NCI-H2171 treated with DMSO at 0.1 percent for 48 hours (cell line): ENCODE results near the gene SLC9A1.

Experiments used
- DNase-seq: peaks from one replicate; lab custom pipeline; 2025; lab: John Stamatoyannopoulos, UW

SLC9A1 gene

GRCh38 chr1:27070390-27071048 lies 84.4 kb downstream of the SLC9A1 start:
- peak; percentile 85 for DNase-seq

GRCh38 chr1:27068922-27069321 lies 86.0 kb downstream of the SLC9A1 start:
- DNase-seq, result no peak

- DNase-seq, result no peak
Observed at GRCh38 chr1:27065999-27066630, 88.8 kb downstream of the SLC9A1 start.

GRCh38 chr1:27060891-27061290 lies 94.0 kb downstream of the SLC9A1 start:
- no peak for DNase-seq

- peak; percentile 85 for DNase-seq
Observed at GRCh38 chr1:27058966-27059669, 95.8 kb downstream of the SLC9A1 start.

- peak; percentile 93 for DNase-seq
Observed at GRCh38 chr1:27057801-27058625, 96.9 kb downstream of the SLC9A1 start.

- DNase-seq, result peak; percentile 74
Observed at GRCh38 chr1:27057389-27057788, 97.5 kb downstream of the SLC9A1 start.

- DNase-seq, result no peak
Observed at GRCh38 chr1:27053977-27054753, 100.8 kb downstream of the SLC9A1 start.

GRCh38 chr1:27052527-27052926 lies 102.4 kb downstream of the SLC9A1 start:
- DNase-seq, result no peak

- no peak for DNase-seq
Observed at GRCh38 chr1:27049607-27050006, 105.3 kb downstream of the SLC9A1 start.

- DNase-seq, result no peak
Observed at GRCh38 chr1:27049100-27049499, 105.8 kb downstream of the SLC9A1 start.
